ENCODE measurements around the gene UBE2B.

DNA sequence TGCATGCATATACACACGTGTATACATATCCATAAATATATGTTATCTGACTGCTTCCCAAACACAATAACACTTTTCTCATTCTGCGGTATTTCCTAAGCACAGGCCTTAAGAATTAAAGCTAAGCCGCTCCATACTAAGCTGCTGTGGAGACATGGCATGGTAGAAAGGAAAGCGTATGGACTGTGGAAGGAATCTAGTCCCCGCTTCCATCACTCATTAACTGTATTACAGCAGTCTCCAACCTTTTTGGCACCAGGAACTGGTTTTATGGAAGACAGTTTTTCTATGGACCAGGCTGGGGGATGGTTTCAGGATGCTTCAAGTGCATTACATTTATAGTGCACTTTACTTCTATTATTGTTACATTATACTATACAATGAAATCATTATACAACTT is 15.7 kb upstream of the UBE2B start:
- TF ChIP-seq CTCF (IDR thresholded peaks at IDR 0.05; ENCODE audit: low read depth, low read length, missing input control) = no peak
- TF ChIP-seq TAF1 (conservative IDR thresholded peaks at IDR 0.05) = no peak
- no peak for TF ChIP-seq MAX (IDR thresholded peaks at IDR 0.05)
- TF ChIP-seq GABPA (IDR thresholded peaks at IDR 0.05 in 1 of 2, conservative IDR thresholded peaks at IDR 0.05 in 1 of 2) = no peak
- TF ChIP-seq, protein P1, sequence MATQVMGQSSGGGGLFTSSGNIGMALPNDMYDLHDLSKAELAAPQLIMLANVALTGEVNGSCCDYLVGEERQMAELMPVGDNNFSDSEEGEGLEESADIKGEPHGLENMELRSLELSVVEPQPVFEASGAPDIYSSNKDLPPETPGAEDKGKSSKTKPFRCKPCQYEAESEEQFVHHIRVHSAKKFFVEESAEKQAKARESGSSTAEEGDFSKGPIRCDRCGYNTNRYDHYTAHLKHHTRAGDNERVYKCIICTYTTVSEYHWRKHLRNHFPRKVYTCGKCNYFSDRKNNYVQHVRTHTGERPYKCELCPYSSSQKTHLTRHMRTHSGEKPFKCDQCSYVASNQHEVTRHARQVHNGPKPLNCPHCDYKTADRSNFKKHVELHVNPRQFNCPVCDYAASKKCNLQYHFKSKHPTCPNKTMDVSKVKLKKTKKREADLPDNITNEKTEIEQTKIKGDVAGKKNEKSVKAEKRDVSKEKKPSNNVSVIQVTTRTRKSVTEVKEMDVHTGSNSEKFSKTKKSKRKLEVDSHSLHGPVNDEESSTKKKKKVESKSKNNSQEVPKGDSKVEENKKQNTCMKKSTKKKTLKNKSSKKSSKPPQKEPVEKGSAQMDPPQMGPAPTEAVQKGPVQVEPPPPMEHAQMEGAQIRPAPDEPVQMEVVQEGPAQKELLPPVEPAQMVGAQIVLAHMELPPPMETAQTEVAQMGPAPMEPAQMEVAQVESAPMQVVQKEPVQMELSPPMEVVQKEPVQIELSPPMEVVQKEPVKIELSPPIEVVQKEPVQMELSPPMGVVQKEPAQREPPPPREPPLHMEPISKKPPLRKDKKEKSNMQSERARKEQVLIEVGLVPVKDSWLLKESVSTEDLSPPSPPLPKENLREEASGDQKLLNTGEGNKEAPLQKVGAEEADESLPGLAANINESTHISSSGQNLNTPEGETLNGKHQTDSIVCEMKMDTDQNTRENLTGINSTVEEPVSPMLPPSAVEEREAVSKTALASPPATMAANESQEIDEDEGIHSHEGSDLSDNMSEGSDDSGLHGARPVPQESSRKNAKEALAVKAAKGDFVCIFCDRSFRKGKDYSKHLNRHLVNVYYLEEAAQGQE (IDR thresholded peaks at IDR 0.05) = no peak
- no peak for TF ChIP-seq YY1 (IDR thresholded peaks at IDR 0.05)
- TF ChIP-seq HNF4G (IDR thresholded peaks at IDR 0.05) = no peak
- TF ChIP-seq RAD21 (IDR thresholded peaks at IDR 0.05) = no peak
- TF ChIP-seq, protein P2, sequence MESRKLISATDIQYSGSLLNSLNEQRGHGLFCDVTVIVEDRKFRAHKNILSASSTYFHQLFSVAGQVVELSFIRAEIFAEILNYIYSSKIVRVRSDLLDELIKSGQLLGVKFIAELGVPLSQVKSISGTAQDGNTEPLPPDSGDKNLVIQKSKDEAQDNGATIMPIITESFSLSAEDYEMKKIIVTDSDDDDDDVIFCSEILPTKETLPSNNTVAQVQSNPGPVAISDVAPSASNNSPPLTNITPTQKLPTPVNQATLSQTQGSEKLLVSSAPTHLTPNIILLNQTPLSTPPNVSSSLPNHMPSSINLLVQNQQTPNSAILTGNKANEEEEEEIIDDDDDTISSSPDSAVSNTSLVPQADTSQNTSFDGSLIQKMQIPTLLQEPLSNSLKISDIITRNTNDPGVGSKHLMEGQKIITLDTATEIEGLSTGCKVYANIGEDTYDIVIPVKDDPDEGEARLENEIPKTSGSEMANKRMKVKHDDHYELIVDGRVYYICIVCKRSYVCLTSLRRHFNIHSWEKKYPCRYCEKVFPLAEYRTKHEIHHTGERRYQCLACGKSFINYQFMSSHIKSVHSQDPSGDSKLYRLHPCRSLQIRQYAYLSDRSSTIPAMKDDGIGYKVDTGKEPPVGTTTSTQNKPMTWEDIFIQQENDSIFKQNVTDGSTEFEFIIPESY (IDR thresholded peaks at IDR 0.05) = no peak
- TF ChIP-seq JUND (IDR thresholded peaks at IDR 0.05) = no peak
